GM08714 (cell line): Measurements from ENCODE around the gene BCL2L1.

Source experiments
- H3K4me3 ChIP-seq: fragments of 200-500 bp; sonication (Bioruptor generic); 2 replicates; pipeline ENCODE4 v1.5.1; 2014; ENCODE audit warnings: mild to moderate bottlenecking, low read length, inconsistent platforms
- ZNF274 ChIP-seq: IDR thresholded peaks from 2 replicates; pipeline ENCODE4 v1.6.1; 2012; ENCODE audit warnings: mild to moderate bottlenecking, low read depth, low read length

BCL2L1 gene

DNA sequence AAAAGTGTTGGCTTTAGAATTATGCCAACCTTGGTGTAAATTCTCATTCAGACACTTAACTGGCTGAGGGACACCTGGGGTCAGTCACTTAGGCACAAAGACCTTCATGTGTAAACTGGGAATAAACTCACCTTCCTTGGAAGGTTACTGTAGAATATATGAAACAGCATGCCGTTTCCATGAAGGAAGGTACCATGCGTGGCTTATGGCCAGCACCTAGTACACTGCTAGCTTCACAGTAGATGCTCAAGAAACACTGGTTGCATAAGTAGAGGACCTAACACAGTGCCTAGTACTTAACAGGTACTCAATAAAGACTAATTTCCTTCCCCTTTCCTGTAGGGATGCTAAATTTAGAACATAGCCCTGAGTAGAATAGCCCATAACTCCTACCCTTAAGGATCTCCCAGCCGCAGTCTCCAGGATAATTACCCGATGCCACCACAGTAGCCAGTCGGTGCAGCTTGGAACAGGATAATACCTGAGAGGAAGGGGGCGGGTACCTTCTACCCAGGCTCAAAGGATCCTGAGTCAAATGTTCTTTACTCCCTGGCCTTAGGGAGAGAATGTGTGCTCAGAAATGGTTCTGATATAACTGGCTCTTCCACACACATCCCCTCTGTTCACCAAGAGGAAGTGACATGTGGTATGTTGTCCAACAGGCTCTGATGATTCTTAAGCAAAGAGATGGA lies 3.6 kb downstream of the BCL2L1 start:
- peak overlapping the region; percentile 89 for H3K4me3 ChIP-seq
- no peak for TF ChIP-seq ZNF274

GRCh38 chr20:31717478-31718201 lies 5.0 kb downstream of the BCL2L1 start:
- peak overlapping the region; percentile 58; the same call in 1 of the 2 replicates for H3K4me3 ChIP-seq
- TF ChIP-seq ZNF274: no peak

DNA sequence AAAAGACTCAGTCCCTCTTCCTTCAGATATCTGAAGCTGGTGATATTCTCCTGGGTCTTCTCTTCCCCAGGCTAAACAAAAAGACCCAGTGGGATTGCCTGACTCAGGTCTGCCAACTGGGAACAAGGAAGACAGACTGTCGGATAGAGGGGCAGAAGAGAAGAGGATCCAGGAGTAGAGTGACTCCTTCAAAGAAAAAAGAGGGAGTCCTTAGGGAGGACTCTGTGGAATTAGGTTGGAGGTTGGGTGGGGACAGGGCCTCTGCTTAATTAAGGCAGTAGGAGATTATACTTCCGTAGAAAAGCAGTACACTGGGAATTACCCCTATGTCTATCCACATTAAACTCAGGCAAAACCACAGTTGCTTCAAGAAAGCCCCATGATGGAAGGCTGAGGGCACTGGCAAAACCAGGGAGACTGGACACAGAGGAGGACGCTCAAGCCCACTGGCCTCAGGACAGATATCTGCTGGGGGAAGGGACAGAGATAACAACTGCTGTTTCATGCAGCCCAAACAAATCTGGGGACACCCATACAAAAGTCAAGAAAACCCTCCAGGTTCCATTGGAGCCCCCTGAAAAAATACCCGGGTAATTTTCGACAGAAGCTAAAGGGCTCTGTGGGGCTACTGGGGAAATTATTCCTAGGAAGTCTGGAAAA lies 5.7 kb downstream of the BCL2L1 start:
- TF ChIP-seq ZNF274: no peak
- H3K4me3 ChIP-seq: peak overlapping the region; percentile 51; the same call in 1 of the 2 replicates

DNA sequence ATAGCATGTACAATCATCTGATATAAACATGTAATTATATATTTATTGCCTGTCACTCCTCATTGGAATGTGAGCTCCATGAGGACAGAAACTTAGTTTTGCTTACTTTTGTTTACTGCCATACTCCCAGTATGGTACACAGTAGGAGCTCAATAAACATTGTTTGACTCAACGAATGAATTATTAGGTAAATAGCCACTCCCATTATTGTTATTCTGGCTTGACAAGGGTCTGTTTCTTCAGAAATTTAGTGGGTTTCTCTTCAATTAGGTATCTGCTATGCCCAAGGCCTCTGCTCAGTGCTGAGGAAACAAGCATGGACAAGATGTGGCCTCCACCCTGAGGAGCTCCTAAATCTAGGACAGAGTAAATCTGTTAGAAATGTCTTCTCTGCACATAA lies 6.3 kb downstream of the BCL2L1 start:
- TF ChIP-seq ZNF274: no peak
- H3K4me3 ChIP-seq: peak overlapping the region; percentile 51; the same call in 1 of the 2 replicates

DNA sequence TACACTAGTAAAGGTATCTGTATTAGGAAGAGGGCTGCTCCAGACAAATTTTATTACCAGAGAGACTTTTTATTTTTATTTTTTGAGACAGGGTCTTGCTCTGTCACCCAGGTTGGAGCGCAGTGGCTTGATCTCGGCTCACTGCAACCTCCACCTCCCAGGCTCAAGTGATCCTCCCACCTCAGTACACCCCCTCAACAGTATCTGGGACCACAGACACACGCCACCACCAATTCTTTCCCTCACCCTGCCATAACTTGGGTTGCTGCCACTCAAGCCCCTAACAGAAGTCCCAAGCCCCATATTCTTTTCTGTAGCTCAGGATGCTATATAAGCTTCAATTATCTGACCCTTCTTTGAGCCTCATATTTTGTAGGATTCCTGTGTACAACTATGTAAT lies 6.9 kb downstream of the BCL2L1 start:
- H3K4me3 ChIP-seq: no peak overlapping the region
- TF ChIP-seq ZNF274: no peak

- no peak overlapping the region for H3K4me3 ChIP-seq
- no peak for TF ChIP-seq ZNF274
These were observed 9.1 kb downstream of the BCL2L1 start for GRCh38 chr20:31713312-31714273.

DNA sequence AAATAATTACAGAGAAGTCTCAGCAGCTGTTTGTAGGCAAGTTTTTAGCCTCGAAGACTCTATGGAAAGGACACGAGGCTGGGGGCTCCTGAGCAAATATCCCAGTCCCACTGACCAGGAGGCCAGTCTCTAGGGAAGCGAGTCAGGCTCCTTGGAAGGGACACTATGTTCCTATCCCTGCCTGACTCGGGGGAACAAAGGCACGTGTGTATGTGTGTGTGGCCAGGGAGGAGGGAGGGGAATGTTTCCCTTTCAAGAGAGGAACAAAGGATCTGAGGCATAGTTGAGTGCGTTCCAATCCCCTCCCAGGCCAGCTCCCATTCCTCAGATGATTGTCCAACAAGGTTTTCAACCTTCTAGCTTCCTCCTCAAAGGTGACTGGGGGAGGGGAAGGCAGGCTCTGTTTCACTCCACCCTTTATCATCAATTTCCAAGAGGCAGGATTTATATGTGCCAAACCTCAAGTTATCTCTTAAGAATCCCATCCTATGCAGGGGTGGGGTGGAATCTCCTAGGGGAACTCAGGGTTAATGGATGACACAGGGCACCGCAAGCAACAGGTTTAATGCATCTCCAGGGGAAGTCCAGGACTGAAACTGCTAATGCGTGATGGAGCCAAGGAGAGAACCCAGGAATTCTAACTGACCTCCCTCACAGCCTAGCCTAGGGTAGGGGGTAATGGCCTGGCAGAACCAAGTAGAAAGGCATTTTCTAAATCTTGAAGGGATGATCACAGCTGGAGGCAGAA lies 9.9 kb downstream of the BCL2L1 start:
- no peak overlapping the region for H3K4me3 ChIP-seq

GRCh38 chr20:31712112-31712553 lies 10.5 kb downstream of the BCL2L1 start:
- H3K4me3 ChIP-seq: no peak overlapping the region
- TF ChIP-seq ZNF274: no peak

More for the DNA sequence above, 9.9 kb downstream of the BCL2L1 start:
- no peak for TF ChIP-seq ZNF274

DNA sequence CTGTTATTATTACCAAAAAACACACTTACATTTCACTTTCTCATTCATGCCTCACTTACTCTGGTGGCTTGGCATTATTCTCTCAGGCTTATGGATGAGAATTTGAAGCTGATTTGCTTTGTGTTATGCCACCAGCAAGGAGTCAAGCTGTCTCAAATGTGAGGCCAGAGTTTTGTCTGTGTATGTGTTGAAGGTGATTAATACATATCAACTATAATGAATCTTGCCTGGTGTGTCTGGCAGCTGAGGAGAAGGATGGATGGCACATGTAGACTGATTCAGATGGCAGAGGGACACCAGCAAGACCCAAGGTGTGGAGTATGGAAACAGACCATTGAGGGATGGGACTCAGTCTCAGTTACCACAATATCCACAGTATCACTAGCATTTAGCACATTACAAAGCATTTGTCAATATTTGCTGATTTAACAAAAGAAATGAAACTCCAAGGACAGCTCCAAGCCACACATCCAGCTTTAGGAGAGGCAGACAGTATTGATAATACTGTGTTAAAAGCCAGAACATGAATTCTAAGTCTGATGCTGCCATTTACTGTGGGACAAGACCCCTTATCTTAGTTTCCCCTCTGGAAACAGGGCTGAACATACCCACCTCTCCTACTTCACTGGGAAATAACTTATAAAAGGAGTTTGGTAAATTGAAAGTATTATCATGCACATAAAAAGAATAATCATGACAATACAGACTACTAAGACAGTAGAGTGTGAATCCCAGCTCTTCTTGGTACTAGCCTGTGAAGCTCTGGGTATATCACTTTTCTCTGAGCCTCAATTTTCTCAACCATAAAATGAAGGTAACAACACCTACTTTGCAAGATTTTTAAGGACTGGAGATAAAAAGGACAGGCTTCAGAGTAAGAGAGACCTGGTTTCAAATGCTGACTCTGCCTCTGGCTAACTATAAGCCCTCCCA lies 11.2 kb downstream of the BCL2L1 start:
- TF ChIP-seq ZNF274: no peak
- no peak overlapping the region for H3K4me3 ChIP-seq

- no peak overlapping the region for H3K4me3 ChIP-seq
These were observed 12.1 kb downstream of the BCL2L1 start for GRCh38 chr20:31710423-31711108.

GRCh38 chr20:31709939-31710338 lies 12.7 kb downstream of the BCL2L1 start:
- no peak for TF ChIP-seq ZNF274

More at GRCh38 chr20:31710423-31711108, 12.1 kb downstream of the BCL2L1 start:
- no peak for TF ChIP-seq ZNF274

More at GRCh38 chr20:31709939-31710338, 12.7 kb downstream of the BCL2L1 start:
- no peak overlapping the region for H3K4me3 ChIP-seq
